Ishikawa (cell line): ENCODE measurements around the gene CTTNBP2NL.

ENCODE experiments used
- CEBPB ChIP-seq: IDR thresholded peaks from 2 replicates; pipeline ENCODE4 v1.6.1; 2012
- EGR1 ChIP-seq: IDR thresholded peaks from 2 replicates; pipeline ENCODE4 v1.6.1; 2012
- EP300 ChIP-seq: IDR thresholded peaks from 2 replicates; pipeline ENCODE4 v1.6.1; 2012; ENCODE audit warnings: borderline replicate concordance
- MAX ChIP-seq: IDR thresholded peaks from 2 replicates; pipeline ENCODE4 v1.6.1; 2012
- NFIC ChIP-seq: IDR thresholded peaks from 2 replicates; pipeline ENCODE4 v1.6.1; 2012
- TAF1 ChIP-seq: IDR thresholded peaks from 2 replicates; pipeline ENCODE4 v1.6.1; 2012; ENCODE audit warnings: low read depth, mild to moderate bottlenecking
- TCF12 ChIP-seq: IDR thresholded peaks from 2 replicates; pipeline ENCODE4 v1.6.1; 2012; ENCODE audit warnings: low read depth
- YY1 ChIP-seq: IDR thresholded peaks from 2 replicates; pipeline ENCODE4 v1.6.1; 2012; ENCODE audit warnings: low read depth
- TF ChIP-seq, protein P1 (sequence below): IDR thresholded peaks from 2 replicates; pipeline ENCODE4 v1.6.1; 2012; ENCODE audit warnings: low read depth, mild to moderate bottlenecking

DNA sequence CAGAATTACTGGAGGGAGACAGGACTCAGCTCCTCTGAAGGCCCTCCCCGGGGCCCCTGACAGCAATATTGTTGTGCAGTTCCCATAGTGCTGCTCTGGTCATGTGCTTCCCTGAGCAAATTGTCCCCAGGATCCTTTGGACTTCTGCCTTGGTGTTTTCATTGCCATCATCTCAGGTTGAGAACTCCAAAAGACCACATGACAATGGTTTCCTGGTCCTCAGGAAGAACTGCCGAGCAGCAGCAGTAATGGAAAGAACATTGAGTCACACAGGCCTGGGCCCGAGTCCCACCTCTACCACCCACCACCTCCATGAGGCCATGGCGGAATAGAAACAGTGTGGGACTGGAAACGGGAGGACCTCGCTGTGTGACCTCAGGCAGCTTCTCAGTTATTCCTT lies 6.3 kb upstream of the CTTNBP2NL start:
- TF ChIP-seq CEBPB = no peak
- no peak for TF ChIP-seq EGR1
- no peak for TF ChIP-seq YY1
- TF ChIP-seq, protein P1, sequence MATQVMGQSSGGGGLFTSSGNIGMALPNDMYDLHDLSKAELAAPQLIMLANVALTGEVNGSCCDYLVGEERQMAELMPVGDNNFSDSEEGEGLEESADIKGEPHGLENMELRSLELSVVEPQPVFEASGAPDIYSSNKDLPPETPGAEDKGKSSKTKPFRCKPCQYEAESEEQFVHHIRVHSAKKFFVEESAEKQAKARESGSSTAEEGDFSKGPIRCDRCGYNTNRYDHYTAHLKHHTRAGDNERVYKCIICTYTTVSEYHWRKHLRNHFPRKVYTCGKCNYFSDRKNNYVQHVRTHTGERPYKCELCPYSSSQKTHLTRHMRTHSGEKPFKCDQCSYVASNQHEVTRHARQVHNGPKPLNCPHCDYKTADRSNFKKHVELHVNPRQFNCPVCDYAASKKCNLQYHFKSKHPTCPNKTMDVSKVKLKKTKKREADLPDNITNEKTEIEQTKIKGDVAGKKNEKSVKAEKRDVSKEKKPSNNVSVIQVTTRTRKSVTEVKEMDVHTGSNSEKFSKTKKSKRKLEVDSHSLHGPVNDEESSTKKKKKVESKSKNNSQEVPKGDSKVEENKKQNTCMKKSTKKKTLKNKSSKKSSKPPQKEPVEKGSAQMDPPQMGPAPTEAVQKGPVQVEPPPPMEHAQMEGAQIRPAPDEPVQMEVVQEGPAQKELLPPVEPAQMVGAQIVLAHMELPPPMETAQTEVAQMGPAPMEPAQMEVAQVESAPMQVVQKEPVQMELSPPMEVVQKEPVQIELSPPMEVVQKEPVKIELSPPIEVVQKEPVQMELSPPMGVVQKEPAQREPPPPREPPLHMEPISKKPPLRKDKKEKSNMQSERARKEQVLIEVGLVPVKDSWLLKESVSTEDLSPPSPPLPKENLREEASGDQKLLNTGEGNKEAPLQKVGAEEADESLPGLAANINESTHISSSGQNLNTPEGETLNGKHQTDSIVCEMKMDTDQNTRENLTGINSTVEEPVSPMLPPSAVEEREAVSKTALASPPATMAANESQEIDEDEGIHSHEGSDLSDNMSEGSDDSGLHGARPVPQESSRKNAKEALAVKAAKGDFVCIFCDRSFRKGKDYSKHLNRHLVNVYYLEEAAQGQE = no peak
- no peak for TF ChIP-seq NFIC
- no peak for TF ChIP-seq TCF12
- no peak for TF ChIP-seq TAF1
- TF ChIP-seq MAX = no peak
- TF ChIP-seq EP300 = no peak
